Stomach (tissue), 9 donors: ENCODE data around the gene BRCA2. TPM values are rescaled to one million over a fixed set of nuclear protein-coding genes. Genes with fewer than 3 reads are reported as not detected.

Experiments used
- DNase-seq, 2 donors: peaks; one replicate each; pipeline versions ENCODE4 v3.0.0 to v3.0.0-alpha.2; 2013 to 2019
- H3K27ac ChIP-seq, 5 donors: fragments of 200-600 bp in 4 of 5; sonication (generic) in 4 of 5; one replicate each; pipeline ENCODE4 v1.5.1; 2013 to 2019; ENCODE audit warnings: mild to moderate bottlenecking in 1 of 5, moderate library complexity in 1 of 5
- H3K27me3 ChIP-seq, 3 donors: fragments of 200-600 bp; sonication (generic); one replicate each; pipeline ENCODE4 v1.5.1; 2017 to 2019; ENCODE audit warnings: mixed run types in 1 of 3
- H3K36me3 ChIP-seq, 4 donors: fragments of 200-600 bp; sonication (generic); 1 replicate in 3 of 4; 2 replicates in 1 of 4; pipeline ENCODE4 v1.5.1; 2016 to 2019
- H3K4me1 ChIP-seq, 4 donors: fragments of 200-600 bp; sonication (generic); one replicate each; pipeline ENCODE4 v1.5.1; 2016 to 2019
- H3K4me3 ChIP-seq, 4 donors: fragments of 200-600 bp; sonication (generic) in 3 of 4; one replicate each; pipeline ENCODE4 v1.5.1; 2016 to 2019; ENCODE audit warnings: mild to moderate bottlenecking in 1 of 4
- H3K9me3 ChIP-seq, 4 donors: fragments of 200-600 bp; sonication (generic); one replicate each; pipeline ENCODE4 v1.5.1; 2016 to 2019
- CTCF ChIP-seq, 7 experiments: fragments of 450-650 bp in 4 of 7; fragments of 200-600 bp in 3 of 7; sonication (generic) in 3 of 7; IDR thresholded peaks; one replicate each; pipeline ENCODE4 v1.5.1; 2016 to 2019; ENCODE audit warnings: antibody characterized with exemption in 7 of 7, control low read depth in 2 of 7, mild to moderate bottlenecking in 1 of 7
- EP300 ChIP-seq: sonication (generic); formaldehyde crosslinking; IDR thresholded peaks from one replicate; pipeline ENCODE4 v1.6.1; 2017; ENCODE audit warnings: antibody characterized with exemption
- POLR2A ChIP-seq, 4 donors: fragments of 450-650 bp; IDR thresholded peaks; one replicate each; pipeline ENCODE4 v1.6.1; 2016; ENCODE audit warnings: antibody characterized with exemption in 4 of 4, control low read depth in 2 of 4, mild to moderate bottlenecking in 1 of 4, moderate library complexity in 1 of 4
- POLR2AphosphoS5 ChIP-seq, 3 donors: sonication (generic); formaldehyde crosslinking; IDR thresholded peaks; one replicate each; pipeline ENCODE4 v1.6.1; 2016; ENCODE audit warnings: antibody characterized with exemption in 3 of 3
- WGBS, 5 donors: extraction: QIAGEN DNeasy Blood & Tissue Kit in 3 of 5; methylation state at CpG; one replicate each; pipeline versions ENCODE4 v1.1.5 to v1.1.7; 2013 to 2018; 5-methylcytosine and 5-hydroxymethylcytosine counted together
- intact Hi-C: fragments of 100-400 bp; cut with DNase I; formaldehyde crosslinking; loops from one replicate; pipeline ENCODE4 v1.15.1; 2023; ENCODE audit warnings: low total_unique reads
- polyA plus RNA-seq, 3 donors: library from polyadenylated mRNA; stranded (reverse); fragments of 200-250 nt; gene quantifications; one replicate each; pipeline ENCODE4 v1.2.3, GENCODE V29; 2013
- total RNA-seq, 5 donors: library from RNA; depleted of rRNA; stranded (reverse); fragments of >200 nt; gene quantifications; one replicate each; pipeline versions ENCODE4 v1.1.0 to v1.2.3, GENCODE V29; 2014 to 2016
- donor health status: healthy with polysubstance abuse.
- donor health status: Bipolar disorder and iron deficiency.
- donor health status: healthy.

BRCA2 gene
- total and polyA plus RNA-seq, 8 donors, result 0.53 to 16.2 (median 1.2) TPM

- Histone ChIP-seq H3K27me3 (no peaks in the 10 kb centered on the region), H3K9me3 (peaks cover 0 to 10% (median 3%) of the 10 kb centered on the region in 4 donors), H3K27ac (no peak overlapping the region), H3K36me3 (peaks cover 0 to 12% (median 7%) of the 10 kb centered on the region in 4 donors), H3K4me1 (no peaks in the 10 kb centered on the region), H3K4me3 (no peak overlapping the region)
- TF ChIP-seq POLR2A (IDR thresholded peaks at IDR 0.05) (no peak), POLR2AphosphoS5 (IDR thresholded peaks at IDR 0.05) (no peak), CTCF (IDR thresholded peaks at IDR 0.05) (no peak), EP300 (no peak)
- 86 to 100% (median 96%) methylated on average over 1 of the region's 1 CpG for WGBS, 5 donors
- intact Hi-C loops, result no loop called here
- no peak for DNase-seq
Observed at GRCh38 chr13:32417995-32418394, 102.7 kb downstream of the BRCA2 start.

- intact Hi-C loops, result no loop called here
- no peak for TF ChIP-seq POLR2A (IDR thresholded peaks at IDR 0.05)
- 86 to 100% (median 98%) methylated on average over 1 to 2 of the region's 2 CpGs for WGBS, 5 donors
- peaks cover 0 to 9% (median 0%) of the 10 kb centered on the region in 4 donors for H3K4me1 ChIP-seq
- peaks cover 0 to 18% (median 7%) of the 10 kb centered on the region in 4 donors for H3K36me3 ChIP-seq
- peaks cover 0 to 10% (median 3%) of the 10 kb centered on the region in 4 donors for H3K9me3 ChIP-seq
- H3K4me3 ChIP-seq, result no peak overlapping the region
- H3K27me3 ChIP-seq, result no peaks in the 10 kb centered on the region
- H3K27ac ChIP-seq, result no peak overlapping the region
- DNase-seq, result no peak
Observed at GRCh38 chr13:32419862-32420261, 104.6 kb downstream of the BRCA2 start.

DNA sequence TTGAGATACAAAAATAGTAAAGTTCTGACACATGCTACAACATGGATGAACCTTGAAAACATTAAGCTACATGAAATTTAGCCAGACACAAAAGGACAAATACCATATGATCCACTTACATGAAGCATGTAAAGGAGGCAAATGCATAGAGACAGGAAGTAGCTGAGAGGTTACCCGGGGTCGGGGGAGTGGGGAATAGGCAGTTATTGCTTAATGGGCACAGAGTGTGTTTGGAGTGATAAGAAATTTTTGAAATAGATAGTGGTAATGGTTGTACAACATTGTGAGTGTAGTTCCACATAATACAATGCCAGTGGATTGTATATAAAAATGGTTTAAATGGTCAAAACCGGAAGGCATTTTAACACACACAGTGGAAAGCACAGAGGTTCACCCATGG, 108.3 kb downstream of the BRCA2 start:
- Histone ChIP-seq H3K27me3 (no peaks in the 10 kb centered on the region), H3K4me1 (peaks cover 14 to 32% (median 18%) of the 10 kb centered on the region in 4 donors), H3K4me3 (no peak overlapping the region), H3K27ac (no peak overlapping the region), H3K36me3 (peaks cover 0 to 18% (median 7%) of the 10 kb centered on the region in 4 donors), H3K9me3 (peaks cover 0 to 10% (median 3%) of the 10 kb centered on the region in 4 donors)
- TF ChIP-seq POLR2AphosphoS5 (IDR thresholded peaks at IDR 0.05) (no peak), EP300 (no peak), CTCF (IDR thresholded peaks at IDR 0.05) (no peak), POLR2A (IDR thresholded peaks at IDR 0.05) (no peak)
- intact Hi-C loops, result no loop called here
- DNase-seq, result no peak
- 81 to 89% (median 85%) methylated on average over 3 of the region's 3 CpGs for WGBS, 5 donors

DNA sequence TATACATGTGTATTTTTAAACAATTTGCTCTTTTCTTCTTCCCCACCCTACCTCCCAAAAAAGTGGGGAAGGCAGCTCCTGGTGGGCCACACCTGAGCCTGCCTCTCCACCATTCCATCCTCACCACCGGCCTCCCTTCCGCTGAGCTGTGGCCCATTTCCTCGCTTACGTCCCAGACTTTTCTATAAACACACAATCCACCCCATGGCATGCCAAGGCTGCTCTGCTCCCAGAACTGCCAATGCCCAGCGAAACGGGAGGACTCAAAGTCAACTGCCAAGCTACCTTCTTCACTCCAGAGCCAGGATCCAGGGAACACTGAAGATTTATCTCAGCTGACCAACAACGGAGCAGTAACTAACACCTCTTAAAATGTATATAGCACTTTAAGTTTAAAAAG, 109.8 kb downstream of the BRCA2 start:
- Histone ChIP-seq H3K4me3 (no peak overlapping the region), H3K27me3 (no peaks in the 10 kb centered on the region), H3K4me1 (peaks cover 14 to 40% (median 22%) of the 10 kb centered on the region in 4 donors), H3K27ac (peak overlapping the region in 1 of 5 donors; percentile 93), H3K9me3 (peaks cover 0 to 1% (median 0%) of the 10 kb centered on the region in 4 donors), H3K36me3 (peaks cover 0 to 10% (median under 1%) of the 10 kb centered on the region in 4 donors)
- no peak for DNase-seq
- intact Hi-C loops, result no loop called here
- WGBS, 5 donors, result 83 to 96% (median 92%) methylated on average over 7 of the region's 7 CpGs
- no peak for TF ChIP-seq POLR2A (IDR thresholded peaks at IDR 0.05)
- no peak for TF ChIP-seq CTCF (IDR thresholded peaks at IDR 0.05)
- TF ChIP-seq EP300, result no peak
- TF ChIP-seq POLR2AphosphoS5 (IDR thresholded peaks at IDR 0.05), result no peak
